ENCODE data around the gene DENND5A.

GRCh38 chr11:9201372-9202162, 63.6 kb downstream of the DENND5A start:
- TF ChIP-seq, protein P1, sequence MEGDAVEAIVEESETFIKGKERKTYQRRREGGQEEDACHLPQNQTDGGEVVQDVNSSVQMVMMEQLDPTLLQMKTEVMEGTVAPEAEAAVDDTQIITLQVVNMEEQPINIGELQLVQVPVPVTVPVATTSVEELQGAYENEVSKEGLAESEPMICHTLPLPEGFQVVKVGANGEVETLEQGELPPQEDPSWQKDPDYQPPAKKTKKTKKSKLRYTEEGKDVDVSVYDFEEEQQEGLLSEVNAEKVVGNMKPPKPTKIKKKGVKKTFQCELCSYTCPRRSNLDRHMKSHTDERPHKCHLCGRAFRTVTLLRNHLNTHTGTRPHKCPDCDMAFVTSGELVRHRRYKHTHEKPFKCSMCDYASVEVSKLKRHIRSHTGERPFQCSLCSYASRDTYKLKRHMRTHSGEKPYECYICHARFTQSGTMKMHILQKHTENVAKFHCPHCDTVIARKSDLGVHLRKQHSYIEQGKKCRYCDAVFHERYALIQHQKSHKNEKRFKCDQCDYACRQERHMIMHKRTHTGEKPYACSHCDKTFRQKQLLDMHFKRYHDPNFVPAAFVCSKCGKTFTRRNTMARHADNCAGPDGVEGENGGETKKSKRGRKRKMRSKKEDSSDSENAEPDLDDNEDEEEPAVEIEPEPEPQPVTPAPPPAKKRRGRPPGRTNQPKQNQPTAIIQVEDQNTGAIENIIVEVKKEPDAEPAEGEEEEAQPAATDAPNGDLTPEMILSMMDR (IDR thresholded peaks at IDR 0.05) = no peak
- no peak for TF ChIP-seq POLR2A (IDR thresholded peaks at IDR 0.05)

Measured in right lobe of liver (tissue), 4 donors.